HG02884 (cell line): ENCODE measurements around the gene MPHOSPH8.
"Not testable (repeated sequence)": the region's sequence is repeated elsewhere in the genome, so short reads cannot be mapped to it uniquely, and the experiment has no call there.

Experiments used
- ATAC-seq: cut with Tn5 transposase; IDR thresholded peaks from one replicate; pipeline ENCODE4 v1.9.1; 2021; ENCODE audit warnings: mild to moderate bottlenecking, moderate library complexity; ENCODE audit not compliant: unreplicated experiment

The MPHOSPH8 gene

GRCh38 chr13:19624265-19624664 is 9.2 kb upstream of the MPHOSPH8 start:
- ATAC-seq = no peak

GRCh38 chr13:19632915-19633478 is 462 bp upstream of the MPHOSPH8 start:
- no peak for ATAC-seq

GRCh38 chr13:19634256-19634740 is 839 bp downstream of the MPHOSPH8 start:
- ATAC-seq = peak; percentile 18

DNA sequence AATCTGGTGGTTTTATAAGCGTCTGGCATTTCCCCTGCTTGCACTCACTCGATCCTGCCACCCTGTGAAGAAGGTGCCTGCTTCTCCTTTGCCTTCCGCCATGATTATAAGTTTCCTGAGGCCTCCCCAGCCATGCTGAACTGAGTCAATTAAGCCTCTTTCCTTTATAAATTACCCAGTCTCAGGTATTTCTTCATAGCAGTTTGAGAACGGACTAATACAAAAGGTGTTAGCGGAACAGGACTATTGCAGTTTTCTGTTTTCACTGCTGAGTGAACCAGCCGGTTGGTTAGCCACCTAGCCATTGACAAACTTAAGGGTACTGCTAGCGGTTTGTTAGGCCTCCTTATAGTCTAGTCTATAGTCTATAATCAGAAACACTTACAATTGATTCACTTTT is 2.5 kb downstream of the MPHOSPH8 start:
- ATAC-seq = not testable (repeated sequence)

DNA sequence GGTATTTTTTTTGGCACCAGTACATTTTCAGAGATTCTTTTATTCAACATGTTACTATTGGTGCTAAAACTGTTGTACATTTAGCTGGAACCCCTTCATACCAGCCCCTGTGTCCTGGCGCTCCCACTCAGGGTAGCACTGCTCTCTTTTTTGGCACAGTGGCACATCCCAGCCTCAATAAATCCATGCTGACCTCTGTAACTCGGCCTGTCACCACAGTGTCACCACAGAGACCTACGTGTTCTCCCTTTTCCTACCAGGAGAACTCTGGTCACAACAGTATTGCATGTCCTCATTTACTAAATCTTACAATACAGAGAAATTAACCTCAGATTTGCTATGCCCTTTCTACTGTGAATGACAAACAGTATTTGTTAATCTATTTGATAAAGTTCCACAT is 10.2 kb downstream of the MPHOSPH8 start:
- ATAC-seq = no peak

DNA sequence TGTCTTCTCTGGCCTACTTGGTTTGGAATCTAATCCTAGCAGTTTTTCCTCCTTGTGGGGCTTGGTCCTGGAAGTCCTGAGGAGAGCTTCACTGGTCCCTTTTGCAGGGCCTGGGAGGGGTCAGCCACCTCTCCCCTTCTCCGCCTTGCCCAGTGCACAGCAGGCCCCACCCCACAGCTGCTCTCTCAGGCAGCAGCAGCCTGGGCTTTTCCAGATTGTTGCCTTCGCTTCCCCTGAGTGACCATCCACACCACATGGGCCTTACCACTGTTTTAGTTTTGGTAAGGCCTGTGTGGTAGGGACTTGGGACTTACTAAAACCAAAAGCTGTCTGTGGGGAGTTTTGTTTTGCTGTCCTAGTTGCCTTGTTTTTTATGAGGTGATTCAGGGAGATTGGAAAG is 11.5 kb downstream of the MPHOSPH8 start:
- no peak for ATAC-seq

DNA sequence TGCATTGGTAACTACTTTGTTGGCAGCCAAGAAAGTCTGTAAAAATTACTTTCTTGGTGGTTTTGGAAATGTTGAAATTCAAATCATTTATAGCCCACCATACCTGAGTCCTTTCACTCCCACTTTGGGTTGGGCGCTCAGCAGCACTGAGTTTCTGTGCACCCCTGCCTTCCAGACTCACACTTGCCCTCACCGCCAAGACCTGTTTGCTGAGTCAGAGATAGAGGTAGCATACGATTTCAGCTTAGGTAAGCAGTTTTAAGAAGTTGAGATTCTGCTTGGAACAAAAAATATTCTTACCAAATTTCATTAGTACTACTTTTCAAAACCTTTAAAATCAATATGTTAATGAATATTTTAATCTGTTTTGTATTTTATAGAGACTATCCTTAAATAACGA is 12.6 kb downstream of the MPHOSPH8 start:
- no peak for ATAC-seq

GRCh38 chr13:19650742-19651141 is 17.3 kb downstream of the MPHOSPH8 start:
- ATAC-seq = no peak

- no peak for ATAC-seq
Observed at GRCh38 chr13:19657872-19658591, 24.6 kb downstream of the MPHOSPH8 start.

- no peak for ATAC-seq
Observed at GRCh38 chr13:19658831-19659230, 25.4 kb downstream of the MPHOSPH8 start.

DNA sequence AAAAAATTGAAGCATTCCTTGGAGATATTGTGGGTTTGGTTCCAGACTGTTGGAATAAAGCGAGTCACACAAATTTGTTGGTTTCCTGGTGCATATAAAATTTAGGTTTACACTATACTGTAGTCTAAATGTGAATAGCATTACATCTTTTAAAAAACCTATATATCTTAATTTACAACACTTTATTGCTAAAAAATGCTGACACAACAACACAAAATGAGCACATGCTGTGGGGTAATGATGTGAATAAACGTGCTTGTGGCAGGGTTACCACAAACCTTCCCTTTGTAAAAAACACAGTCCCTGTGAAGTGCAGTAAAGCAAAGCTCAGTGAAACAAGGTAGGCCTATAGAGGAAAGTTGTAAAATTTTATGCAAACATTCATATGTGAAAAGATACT is 27.7 kb downstream of the MPHOSPH8 start:
- ATAC-seq = no peak

GRCh38 chr13:19661561-19661960 is 28.1 kb downstream of the MPHOSPH8 start:
- ATAC-seq = no peak

GRCh38 chr13:19663416-19663979 is 30.0 kb downstream of the MPHOSPH8 start:
- no peak for ATAC-seq

DNA sequence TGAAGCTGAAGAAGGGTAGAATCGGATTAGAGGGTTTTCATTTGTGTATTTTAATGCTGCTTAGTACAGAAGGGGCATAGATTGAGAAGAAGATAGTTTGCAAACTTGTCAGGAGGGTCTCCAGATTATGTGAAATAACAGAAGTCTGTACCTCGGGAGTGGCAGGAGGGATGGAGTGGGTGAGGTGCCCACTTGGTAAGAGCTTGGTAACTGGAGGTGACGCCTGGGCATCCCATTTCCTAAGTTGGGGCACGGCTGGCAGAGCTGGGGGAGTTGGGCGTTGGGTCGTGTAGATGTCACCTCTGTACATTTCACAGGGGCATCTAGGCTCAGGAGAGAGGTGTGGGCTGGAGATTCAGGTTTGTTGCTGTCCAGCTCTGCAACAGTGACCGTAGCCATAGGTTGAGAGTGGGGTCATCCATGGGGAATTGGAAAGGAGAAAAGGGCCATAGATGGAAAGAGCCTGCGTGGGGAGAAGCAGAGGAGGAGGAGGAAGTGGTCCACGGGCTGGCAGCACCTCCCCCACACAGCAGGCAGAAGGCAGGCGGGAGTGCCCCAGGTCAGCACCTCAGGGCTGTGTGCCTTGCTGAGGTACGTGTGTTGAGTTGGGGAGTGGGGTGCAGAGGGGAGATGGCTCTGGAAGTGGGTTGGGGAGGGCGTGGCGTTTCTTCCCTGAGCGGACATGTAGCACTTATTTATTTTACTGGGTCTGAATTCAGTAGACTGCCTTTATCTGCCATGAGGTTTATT is 31.2 kb downstream of the MPHOSPH8 start:
- no peak for ATAC-seq

DNA sequence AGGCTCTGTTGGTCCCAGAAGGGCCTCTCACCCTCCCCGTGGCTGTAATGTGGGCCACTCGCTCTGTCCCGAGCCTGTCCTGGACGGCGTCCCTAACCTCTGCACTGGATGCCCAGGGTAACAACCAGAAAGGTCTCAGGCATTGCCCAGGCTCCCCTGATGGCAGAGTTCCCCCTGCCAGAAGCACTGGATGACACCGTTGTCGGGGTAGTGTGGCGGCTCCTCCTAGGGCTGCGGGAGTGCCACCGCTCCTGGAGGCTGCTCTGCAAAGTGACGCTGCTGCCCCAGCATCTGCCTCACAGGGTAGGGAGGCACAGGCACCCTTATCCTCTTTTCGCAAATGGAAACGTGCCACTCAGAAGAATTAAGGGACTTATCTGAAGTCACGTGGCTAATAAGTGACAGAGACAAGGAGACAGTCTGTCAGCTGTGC is 32.0 kb downstream of the MPHOSPH8 start:
- ATAC-seq = no peak

GRCh38 chr13:19668778-19669177 is 35.3 kb downstream of the MPHOSPH8 start:
- ATAC-seq = no peak

- no peak for ATAC-seq
Observed at GRCh38 chr13:19670147-19670546, 36.7 kb downstream of the MPHOSPH8 start.

DNA sequence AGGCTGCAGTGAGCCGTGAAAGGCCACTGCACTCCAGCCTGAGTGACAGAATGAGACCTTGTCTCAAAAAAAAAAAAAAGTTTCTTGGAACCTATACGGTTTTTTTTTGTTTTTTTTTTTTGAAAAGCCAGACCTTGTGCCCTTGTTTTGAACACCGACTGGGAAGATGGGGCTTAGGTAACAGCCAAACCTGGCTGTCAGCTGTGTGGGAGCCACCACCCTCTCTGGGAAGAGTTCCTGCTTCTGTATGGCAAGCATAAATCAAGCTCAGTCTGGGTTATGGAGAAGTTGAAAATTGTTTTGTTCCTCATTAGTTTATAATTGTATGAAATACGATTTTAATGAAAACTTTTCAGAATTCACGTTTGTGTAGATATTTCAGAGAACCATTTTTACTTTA is 39.5 kb downstream of the MPHOSPH8 start:
- no peak for ATAC-seq

DNA sequence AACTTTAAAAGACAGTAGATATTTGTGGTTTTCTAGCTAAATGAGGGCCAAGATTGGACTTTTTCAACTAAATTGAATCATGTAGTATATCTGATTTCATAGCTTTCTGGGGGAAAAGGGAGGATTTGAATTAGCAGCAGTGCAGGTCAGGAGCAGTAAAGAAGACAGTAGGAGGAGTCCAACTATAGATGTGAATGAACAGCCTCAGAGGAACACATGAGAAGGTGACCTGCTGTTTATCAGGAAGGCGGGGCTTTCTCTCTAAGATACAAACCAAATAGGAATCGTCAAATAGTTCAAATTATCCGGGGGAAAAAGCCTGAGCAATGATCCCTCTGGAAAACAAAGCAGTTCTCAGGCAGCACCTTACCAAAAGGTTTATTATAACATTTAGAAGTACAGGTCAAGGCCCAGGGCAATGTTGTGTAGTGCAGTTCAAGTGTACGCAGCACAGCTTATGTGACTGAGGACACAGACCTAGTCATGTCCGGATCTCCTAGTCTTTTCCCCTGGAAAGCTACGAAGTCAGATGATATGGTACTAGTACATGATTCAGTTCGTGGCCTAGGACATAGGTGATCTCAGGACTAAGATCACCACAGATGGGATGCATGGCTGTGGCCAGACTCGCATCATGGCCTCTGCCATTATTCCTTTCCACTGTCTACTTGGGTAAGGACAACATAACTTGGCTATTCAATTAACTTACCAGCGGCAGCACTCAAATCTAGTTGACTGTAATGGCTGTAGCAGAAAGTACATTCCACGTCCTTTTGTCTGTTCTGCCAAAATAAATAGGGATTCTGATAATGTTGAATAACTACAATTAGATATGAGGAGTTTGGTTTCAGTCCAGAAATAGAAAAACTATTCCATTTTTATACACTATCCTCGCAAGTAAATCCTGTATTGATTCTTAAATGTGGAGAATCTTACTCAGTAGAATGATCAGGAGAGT is 40.3 kb downstream of the MPHOSPH8 start:
- ATAC-seq = no peak

GRCh38 chr13:19674898-19675297 is 41.4 kb downstream of the MPHOSPH8 start:
- no peak for ATAC-seq
